ENCODE data around the gene MS4A7. TPM values are rescaled to one million over a fixed set of nuclear protein-coding genes. Genes with fewer than 3 reads are reported as not detected.
A peak's percentile ranks its signal among the peaks of the same experiment; 100 is the strongest.

MS4A7 gene
- total and polyA plus RNA-seq, 2 experiments from 2014 or later: not detected

DNA sequence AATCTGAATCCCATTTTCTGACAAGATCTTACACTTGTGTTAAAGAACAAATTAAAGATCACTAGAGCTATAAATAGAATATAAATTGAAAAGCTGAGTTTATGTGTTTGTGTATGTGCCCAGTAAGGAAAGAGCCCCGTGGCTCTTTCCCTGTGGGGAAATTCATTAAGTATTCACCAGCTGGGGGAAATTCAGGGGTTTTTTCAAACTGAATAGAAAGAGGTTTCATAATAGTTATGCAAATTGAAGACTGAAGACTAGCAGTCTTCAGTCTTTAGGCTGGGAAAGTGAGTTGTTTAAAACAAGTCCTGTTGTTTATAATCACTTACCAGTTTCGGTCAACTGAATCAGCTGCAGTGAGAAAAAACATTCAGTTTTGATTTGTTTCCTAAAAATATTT lies 11.3 kb upstream of the MS4A7 start:
- in situ Hi-C loops (cut with MboI): loop anchor here (10.0 kb wide), 1 partner anchor 248 kb away; no protein-coding TSS in a partner anchor
- no peak overlapping the region for H3K4me2 ChIP-seq (ENCODE audit: unreplicated experiment)
- no peaks in the 10 kb centered on the region for H4K20me1 ChIP-seq (ENCODE audit: insufficient read depth)
- H3K4me1 ChIP-seq (ENCODE audit: insufficient read depth): no peaks in the 10 kb centered on the region
- H3K4me3 ChIP-seq: no peak overlapping the region
- no peaks in the 10 kb centered on the region for H3F3A ChIP-seq (ENCODE audit: insufficient read depth)
- no peak overlapping the region for H3K9ac ChIP-seq
- TF ChIP-seq EZH2 (IDR thresholded peaks at IDR 0.05; ENCODE audit: insufficient read depth, poor library complexity, severe bottlenecking) (no peak), EZH2phosphoT487 (IDR thresholded peaks at IDR 0.05; ENCODE audit: insufficient read depth, low read depth) (no peak)
- DNase-seq: no peak
- WGBS, 2 experiments (ENCODE audit: low coverage in 1 of 2, low lambda C conversion rate in 2 of 2, missing lambda C conversion rate in 2 of 2): 17 to 20% methylated on average over 2 of the region's 2 CpGs
- H3K36me3 ChIP-seq (ENCODE audit: low read depth): no peaks in the 10 kb centered on the region
- H3K27ac ChIP-seq: no peak overlapping the region
- H3K9me3 ChIP-seq (ENCODE audit: low read depth): no peaks in the 10 kb centered on the region
- no peaks in the 10 kb centered on the region for H3K79me2 ChIP-seq (ENCODE audit: insufficient read depth)
- no peaks in the 10 kb centered on the region for H3K27me3 ChIP-seq (replicated peaks; ENCODE audit: insufficient read depth)
- H3K9me2 ChIP-seq (ENCODE audit: insufficient read depth): no peaks in the 10 kb centered on the region
- H2AFZ ChIP-seq: no peak overlapping the region

DNA sequence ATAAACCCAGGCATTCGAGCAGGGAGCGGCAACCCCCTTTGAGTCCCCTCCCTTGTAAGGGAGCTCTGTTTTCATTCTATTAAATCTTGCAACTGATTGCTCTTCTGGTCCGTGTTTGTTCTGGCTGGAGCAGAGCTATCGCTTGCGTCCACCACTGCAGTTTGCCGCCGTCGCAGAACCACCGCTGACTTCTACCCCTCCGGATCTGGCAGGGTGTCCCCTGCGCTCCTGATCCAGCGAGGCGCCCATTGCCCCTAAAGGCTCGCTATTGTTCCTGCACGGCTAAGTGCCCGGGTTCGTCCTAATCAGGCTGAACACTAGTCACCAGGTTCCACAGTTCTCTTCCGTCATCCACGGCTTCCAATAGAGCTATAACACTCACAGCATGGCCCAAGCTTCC lies 10.4 kb upstream of the MS4A7 start:
- Histone ChIP-seq H3K4me2 (ENCODE audit: unreplicated experiment) (no peak overlapping the region), H3K36me3 (ENCODE audit: low read depth) (no peaks in the 10 kb centered on the region), H3K27ac (no peak overlapping the region), H3K9me3 (ENCODE audit: low read depth) (no peaks in the 10 kb centered on the region), H3K9ac (no peak overlapping the region), H3F3A (ENCODE audit: insufficient read depth) (no peaks in the 10 kb centered on the region), H3K4me1 (ENCODE audit: insufficient read depth) (no peaks in the 10 kb centered on the region), H3K9me2 (ENCODE audit: insufficient read depth) (no peaks in the 10 kb centered on the region), H3K79me2 (ENCODE audit: insufficient read depth) (no peaks in the 10 kb centered on the region), H3K27me3 (replicated peaks; ENCODE audit: insufficient read depth) (no peaks in the 10 kb centered on the region), H2AFZ (no peak overlapping the region), H3K4me3 (no peak overlapping the region), H4K20me1 (ENCODE audit: insufficient read depth) (no peaks in the 10 kb centered on the region)
- in situ Hi-C loops (cut with MboI): loop anchor here (10.0 kb wide), 1 partner anchor 247 kb away; no protein-coding TSS in a partner anchor
- no peak for TF ChIP-seq EZH2 (IDR thresholded peaks at IDR 0.05; ENCODE audit: insufficient read depth, poor library complexity, severe bottlenecking)
- no peak for TF ChIP-seq EZH2phosphoT487 (IDR thresholded peaks at IDR 0.05; ENCODE audit: insufficient read depth, low read depth)
- no peak for DNase-seq
- WGBS, 2 experiments (ENCODE audit: low coverage in 1 of 2, low lambda C conversion rate in 2 of 2, missing lambda C conversion rate in 2 of 2): 45 to 54% methylated on average over 19 of the region's 19 CpGs

DNA sequence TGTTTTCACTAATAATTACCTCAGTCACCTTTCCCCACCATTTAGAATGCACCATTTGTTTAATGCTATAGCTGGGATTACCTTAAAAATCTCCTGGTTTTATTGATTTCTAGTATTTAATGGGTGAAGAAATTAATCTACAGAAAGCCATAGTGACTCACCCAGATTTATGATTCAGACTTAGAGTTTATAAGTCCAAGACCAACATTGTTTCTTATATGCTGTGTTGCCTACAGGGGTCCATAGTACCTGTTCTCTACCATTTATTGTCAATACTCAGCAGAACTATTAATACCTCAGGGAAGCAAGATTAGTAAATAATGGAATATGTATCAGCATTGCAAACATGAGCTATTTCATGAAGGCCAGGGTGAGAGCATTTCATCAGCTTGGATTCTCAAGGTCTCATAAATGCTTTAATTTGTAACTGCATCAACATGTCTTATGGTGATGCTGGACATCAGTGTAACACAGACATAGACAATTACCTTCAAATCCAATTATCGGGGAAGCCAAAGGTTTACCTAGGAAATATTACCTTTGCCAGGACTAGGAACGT lies 8.0 kb upstream of the MS4A7 start:
- TF ChIP-seq EZH2 (IDR thresholded peaks at IDR 0.05; ENCODE audit: insufficient read depth, poor library complexity, severe bottlenecking): no peak
- no peak for TF ChIP-seq EZH2phosphoT487 (IDR thresholded peaks at IDR 0.05; ENCODE audit: insufficient read depth, low read depth)
- no peak overlapping the region for H2AFZ ChIP-seq
- no peak overlapping the region for H3K4me3 ChIP-seq
- no peak overlapping the region for H3K4me2 ChIP-seq (ENCODE audit: unreplicated experiment)
- H3F3A ChIP-seq (ENCODE audit: insufficient read depth): no peaks in the 10 kb centered on the region
- H3K9me2 ChIP-seq (ENCODE audit: insufficient read depth): no peaks in the 10 kb centered on the region
- H3K27ac ChIP-seq: no peak overlapping the region
- no peaks in the 10 kb centered on the region for H3K27me3 ChIP-seq (replicated peaks; ENCODE audit: insufficient read depth)
- H3K79me2 ChIP-seq (ENCODE audit: insufficient read depth): no peaks in the 10 kb centered on the region
- WGBS, 2 experiments (ENCODE audit: low coverage in 1 of 2, low lambda C conversion rate in 2 of 2, missing lambda C conversion rate in 2 of 2): 19 to 22% methylated on average over 2 of the region's 2 CpGs
- no peaks in the 10 kb centered on the region for H3K36me3 ChIP-seq (ENCODE audit: low read depth)
- no peak for DNase-seq
- in situ Hi-C loops (cut with MboI): no loop called here
- no peaks in the 10 kb centered on the region for H4K20me1 ChIP-seq (ENCODE audit: insufficient read depth)
- H3K9me3 ChIP-seq (ENCODE audit: low read depth): no peaks in the 10 kb centered on the region
- H3K9ac ChIP-seq: no peak overlapping the region
- H3K4me1 ChIP-seq (ENCODE audit: insufficient read depth): no peaks in the 10 kb centered on the region

DNA sequence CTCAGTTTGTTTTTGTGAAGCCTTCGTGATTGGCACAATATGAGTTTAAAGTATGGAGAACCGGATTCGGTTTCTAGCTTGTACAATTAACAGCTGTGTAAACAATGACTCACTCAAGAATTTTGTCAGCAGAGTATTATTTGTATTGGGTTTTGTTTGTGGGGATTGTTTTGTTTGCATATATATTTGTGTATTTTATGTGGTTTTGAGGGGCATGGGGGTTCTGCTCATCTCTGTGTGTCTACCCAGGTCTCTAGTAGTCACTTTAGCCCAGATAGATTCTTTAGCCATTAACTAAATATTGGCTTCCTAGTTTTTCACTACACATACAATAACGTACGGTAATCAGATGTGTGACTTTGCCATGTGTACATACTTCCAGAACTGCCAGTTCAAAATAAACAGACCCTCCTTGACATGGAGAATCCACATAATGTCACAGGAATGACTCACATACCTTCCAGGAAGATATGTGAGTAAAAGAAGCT lies 7.5 kb upstream of the MS4A7 start:
- DNase-seq: peak; percentile 2
- no peaks in the 10 kb centered on the region for H3K9me2 ChIP-seq (ENCODE audit: insufficient read depth)
- no peaks in the 10 kb centered on the region for H3K4me1 ChIP-seq (ENCODE audit: insufficient read depth)
- no peak overlapping the region for H3K4me2 ChIP-seq (ENCODE audit: unreplicated experiment)
- no peak overlapping the region for H3K4me3 ChIP-seq
- H3K27me3 ChIP-seq (replicated peaks; ENCODE audit: insufficient read depth): no peaks in the 10 kb centered on the region
- no peaks in the 10 kb centered on the region for H3F3A ChIP-seq (ENCODE audit: insufficient read depth)
- H4K20me1 ChIP-seq (ENCODE audit: insufficient read depth): no peaks in the 10 kb centered on the region
- no peak overlapping the region for H2AFZ ChIP-seq
- no peak overlapping the region for H3K9ac ChIP-seq
- no peak overlapping the region for H3K27ac ChIP-seq
- no peak for TF ChIP-seq EZH2 (IDR thresholded peaks at IDR 0.05; ENCODE audit: insufficient read depth, poor library complexity, severe bottlenecking)
- TF ChIP-seq EZH2phosphoT487 (IDR thresholded peaks at IDR 0.05; ENCODE audit: insufficient read depth, low read depth): no peak
- 6 to 10% methylated on average over 5 of the region's 5 CpGs for WGBS, 2 experiments (ENCODE audit: low coverage in 1 of 2, low lambda C conversion rate in 2 of 2, missing lambda C conversion rate in 2 of 2)
- no peaks in the 10 kb centered on the region for H3K36me3 ChIP-seq (ENCODE audit: low read depth)
- H3K9me3 ChIP-seq (ENCODE audit: low read depth): no peaks in the 10 kb centered on the region
- H3K79me2 ChIP-seq (ENCODE audit: insufficient read depth): no peaks in the 10 kb centered on the region
- in situ Hi-C loops (cut with MboI): no loop called here

Data from GM23248 (cell line).